Tibial artery (tissue), 4 donors: ENCODE results near the gene B4GALNT1.
A peak's percentile ranks its signal among the peaks of the same experiment; 100 is the strongest.

ENCODE experiments used
- DNase-seq, 2 donors: peaks; one replicate each; pipeline ENCODE4 v3.0.0-alpha.2; 2019
- H3K27ac ChIP-seq, 2 donors: fragments of 200-600 bp; sonication (generic) in 1 of 2; 1 replicate in 1 of 2; 2 replicates in 1 of 2; pipeline ENCODE4 v1.5.1; 2018 to 2019; ENCODE audit warnings: mild to moderate bottlenecking in 1 of 2
- H3K27me3 ChIP-seq, 2 donors: fragments of 200-600 bp; sonication (generic) in 1 of 2; one replicate each; pipeline versions ENCODE4 v1.5.1 to v1.6.0; 2016 to 2019
- H3K36me3 ChIP-seq, 3 donors: fragments of 200-600 bp; sonication (generic) in 2 of 3; one replicate each; pipeline ENCODE4 v1.5.1; 2016 to 2019; ENCODE audit warnings: mild to moderate bottlenecking in 2 of 3
- H3K4me1 ChIP-seq, 4 donors: fragments of 200-600 bp; sonication (generic) in 2 of 4; 1 replicate in 3 of 4; 2 replicates in 1 of 4; pipeline ENCODE4 v1.5.1; 2016 to 2019
- H3K4me3 ChIP-seq, 2 donors: fragments of 200-600 bp; sonication (generic) in 1 of 2; 1 replicate in 1 of 2; 2 replicates in 1 of 2; pipeline ENCODE4 v1.5.1; 2018 to 2019; ENCODE audit warnings: mild to moderate bottlenecking in 2 of 2
- H3K9me3 ChIP-seq, 3 donors: fragments of 200-600 bp; sonication (generic) in 1 of 3; one replicate each; pipeline ENCODE4 v1.5.1; 2016 to 2019
- intact Hi-C: fragments of 100-400 bp; cut with DNase I; formaldehyde crosslinking; loops from one replicate; pipeline ENCODE4 v1.15.0; 2023; ENCODE audit warnings: low total_unique reads
- TF ChIP-seq, protein P1 (sequence below), 2 experiments: fragments of 200-600 bp in 1 of 2; fragments of 450-650 bp in 1 of 2; IDR thresholded peaks; one replicate each; pipeline ENCODE4 v1.5.1; 2017 to 2019; ENCODE audit warnings: antibody characterized with exemption in 2 of 2, mild to moderate bottlenecking in 1 of 2, moderate library complexity in 1 of 2

The B4GALNT1 gene

DNA sequence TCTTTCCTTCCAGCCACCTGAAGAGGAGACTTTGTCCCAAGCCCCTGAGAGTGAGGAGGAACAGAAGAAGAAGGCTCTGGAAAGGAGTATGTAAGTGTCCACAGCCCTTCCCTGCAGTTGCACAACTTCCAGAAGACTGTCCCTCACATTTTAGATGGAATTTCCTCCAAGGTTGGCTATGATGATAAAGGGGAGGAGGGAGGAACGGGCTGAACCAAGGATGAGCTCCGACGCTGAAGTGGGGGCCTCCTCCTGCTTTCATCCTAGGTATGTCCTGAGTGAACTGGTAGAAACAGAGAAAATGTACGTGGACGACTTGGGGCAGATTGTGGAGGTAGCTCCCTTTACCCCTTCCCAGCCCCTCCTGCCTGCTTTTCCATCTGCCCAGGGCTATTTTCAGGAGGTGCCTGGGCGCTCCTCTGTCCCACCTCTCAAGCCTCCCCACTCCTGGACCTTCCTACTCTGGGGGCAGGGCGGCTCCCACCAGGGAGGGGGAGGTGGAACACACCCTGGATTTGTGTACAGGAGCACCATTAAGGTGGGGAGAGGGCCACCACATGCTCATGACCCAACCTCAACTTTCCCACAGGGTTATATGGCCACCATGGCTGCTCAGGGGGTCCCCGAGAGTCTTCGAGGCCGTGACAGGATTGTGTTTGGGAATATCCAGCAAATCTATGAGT is 19.4 kb downstream of the B4GALNT1 start:
- no peaks in the 10 kb centered on the region for H3K27me3 ChIP-seq
- peak in 1 of 2 donors; percentile 34 for DNase-seq
- H3K9me3 ChIP-seq = no peaks in the 10 kb centered on the region
- H3K4me1 ChIP-seq = peaks cover 0 to 59% (median 49%) of the 10 kb centered on the region in 4 donors
- H3K36me3 ChIP-seq = peaks cover 26 to 59% (median 36%) of the 10 kb centered on the region in 3 donors
- H3K4me3 ChIP-seq = no peak overlapping the region
- intact Hi-C loops = loop anchor here (10.0 kb wide), 1 partner anchor 89 kb away; the partner anchor contains the start of genes DDIT3 and MBD6
- H3K27ac ChIP-seq = peak overlapping the region; percentile 97 to 99
- TF ChIP-seq, protein P1, sequence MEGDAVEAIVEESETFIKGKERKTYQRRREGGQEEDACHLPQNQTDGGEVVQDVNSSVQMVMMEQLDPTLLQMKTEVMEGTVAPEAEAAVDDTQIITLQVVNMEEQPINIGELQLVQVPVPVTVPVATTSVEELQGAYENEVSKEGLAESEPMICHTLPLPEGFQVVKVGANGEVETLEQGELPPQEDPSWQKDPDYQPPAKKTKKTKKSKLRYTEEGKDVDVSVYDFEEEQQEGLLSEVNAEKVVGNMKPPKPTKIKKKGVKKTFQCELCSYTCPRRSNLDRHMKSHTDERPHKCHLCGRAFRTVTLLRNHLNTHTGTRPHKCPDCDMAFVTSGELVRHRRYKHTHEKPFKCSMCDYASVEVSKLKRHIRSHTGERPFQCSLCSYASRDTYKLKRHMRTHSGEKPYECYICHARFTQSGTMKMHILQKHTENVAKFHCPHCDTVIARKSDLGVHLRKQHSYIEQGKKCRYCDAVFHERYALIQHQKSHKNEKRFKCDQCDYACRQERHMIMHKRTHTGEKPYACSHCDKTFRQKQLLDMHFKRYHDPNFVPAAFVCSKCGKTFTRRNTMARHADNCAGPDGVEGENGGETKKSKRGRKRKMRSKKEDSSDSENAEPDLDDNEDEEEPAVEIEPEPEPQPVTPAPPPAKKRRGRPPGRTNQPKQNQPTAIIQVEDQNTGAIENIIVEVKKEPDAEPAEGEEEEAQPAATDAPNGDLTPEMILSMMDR (IDR thresholded peaks at IDR 0.05) = no peak

DNA sequence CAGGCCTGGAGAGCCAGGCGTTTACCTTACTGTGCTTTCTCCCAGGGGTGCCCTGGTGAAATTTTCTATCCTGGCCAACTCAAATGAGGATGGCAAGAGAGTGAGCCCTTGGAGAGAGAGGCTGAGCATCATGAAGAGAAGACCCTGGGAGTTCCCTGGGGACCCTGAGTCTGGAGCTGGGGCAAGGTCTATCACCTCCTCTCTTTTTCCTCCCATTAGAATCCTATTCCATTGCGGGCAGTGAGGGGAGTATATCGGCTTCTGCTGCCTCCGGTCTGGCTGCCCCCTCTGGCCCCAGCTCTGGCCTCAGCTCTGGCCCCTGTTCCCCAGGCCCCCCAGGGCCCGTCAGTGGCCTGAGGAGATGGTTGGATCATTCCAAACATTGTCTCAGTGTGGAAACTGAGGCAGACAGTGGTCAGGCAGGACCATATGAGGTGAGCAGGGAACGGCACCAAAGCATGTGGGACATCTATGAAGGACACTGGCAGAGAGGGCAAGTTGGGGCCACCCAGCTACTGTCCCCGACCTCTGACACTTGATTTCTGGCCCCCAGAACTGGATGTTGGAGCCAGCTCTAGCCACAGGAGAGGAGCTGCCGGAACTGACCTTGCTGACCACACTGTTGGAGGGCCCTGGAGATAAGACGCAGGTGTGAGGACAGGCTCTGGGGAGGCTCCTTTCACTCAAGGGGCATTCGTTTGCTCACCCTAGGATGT is 20.1 kb downstream of the B4GALNT1 start:
- peak in 1 of 2 donors; percentile 44 for DNase-seq
- Histone ChIP-seq H3K4me1 (peaks cover 0 to 59% (median 49%) of the 10 kb centered on the region in 4 donors), H3K9me3 (no peaks in the 10 kb centered on the region), H3K27me3 (no peaks in the 10 kb centered on the region), H3K27ac (peak overlapping the region; percentile 97 to 99), H3K36me3 (peaks cover 26 to 59% (median 36%) of the 10 kb centered on the region in 3 donors), H3K4me3 (peak overlapping the region; percentile 82 to 85)
- TF ChIP-seq, protein P1 (IDR thresholded peaks at IDR 0.05) = no peak
- intact Hi-C loops = loop anchor here (10.0 kb wide), 1 partner anchor 88 kb away; the partner anchor contains the start of genes DDIT3 and MBD6

DNA sequence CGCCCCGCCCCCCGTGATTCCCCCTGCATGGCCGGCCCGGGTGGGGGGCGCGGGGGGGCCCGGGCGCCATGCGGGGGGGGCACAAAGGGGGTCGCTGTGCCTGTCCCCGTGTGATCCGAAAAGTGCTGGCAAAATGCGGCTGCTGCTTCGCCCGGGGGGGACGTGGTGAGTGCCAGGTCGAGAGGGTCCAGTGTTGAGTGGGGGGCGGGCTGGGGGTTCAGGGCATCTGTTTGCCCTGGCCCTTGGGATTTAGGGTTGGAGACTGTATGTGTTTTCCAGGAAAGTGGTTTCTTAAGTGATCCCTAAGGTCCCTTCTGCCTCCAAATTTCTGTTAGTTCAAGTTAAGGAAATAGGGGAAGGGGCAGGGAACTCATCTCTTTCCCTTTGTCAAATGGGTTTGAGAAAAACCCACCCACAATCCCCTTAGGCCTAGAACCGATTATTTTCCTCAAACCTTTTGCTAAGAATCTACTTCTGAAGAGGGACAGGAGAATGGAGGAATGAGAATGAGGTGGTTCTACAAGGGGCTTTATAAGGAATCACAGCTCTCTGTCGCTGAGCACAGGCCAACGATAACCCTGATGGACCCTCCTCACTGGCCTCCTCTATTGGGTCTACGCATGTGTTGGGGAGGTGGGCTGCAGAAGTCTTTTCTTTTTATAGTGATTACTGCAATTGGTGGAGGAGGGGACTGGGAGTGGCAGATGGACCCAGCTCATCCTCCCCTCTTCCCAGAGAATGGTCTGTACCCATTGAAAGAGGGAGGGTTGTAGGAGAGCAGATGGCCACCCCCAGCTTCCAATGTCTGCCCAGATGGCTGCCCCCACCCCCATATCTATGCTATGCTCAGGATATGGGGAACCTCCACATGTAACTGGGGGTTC is 20.9 kb downstream of the B4GALNT1 start:
- H3K27me3 ChIP-seq = no peaks in the 10 kb centered on the region
- H3K27ac ChIP-seq = peak overlapping the region; percentile 97 to 99
- DNase-seq = peak in 1 of 2 donors; percentile 29
- H3K9me3 ChIP-seq = no peaks in the 10 kb centered on the region
- intact Hi-C loops = loop anchor here (10.0 kb wide), 1 partner anchor 87 kb away; the partner anchor contains the start of genes DDIT3 and MBD6
- peaks cover 0 to 61% (median 49%) of the 10 kb centered on the region in 4 donors for H3K4me1 ChIP-seq
- TF ChIP-seq, protein P1 (IDR thresholded peaks at IDR 0.05) = no peak
- peak overlapping the region; percentile 82 to 85 for H3K4me3 ChIP-seq
- peaks cover 26 to 59% (median 36%) of the 10 kb centered on the region in 3 donors for H3K36me3 ChIP-seq

DNA sequence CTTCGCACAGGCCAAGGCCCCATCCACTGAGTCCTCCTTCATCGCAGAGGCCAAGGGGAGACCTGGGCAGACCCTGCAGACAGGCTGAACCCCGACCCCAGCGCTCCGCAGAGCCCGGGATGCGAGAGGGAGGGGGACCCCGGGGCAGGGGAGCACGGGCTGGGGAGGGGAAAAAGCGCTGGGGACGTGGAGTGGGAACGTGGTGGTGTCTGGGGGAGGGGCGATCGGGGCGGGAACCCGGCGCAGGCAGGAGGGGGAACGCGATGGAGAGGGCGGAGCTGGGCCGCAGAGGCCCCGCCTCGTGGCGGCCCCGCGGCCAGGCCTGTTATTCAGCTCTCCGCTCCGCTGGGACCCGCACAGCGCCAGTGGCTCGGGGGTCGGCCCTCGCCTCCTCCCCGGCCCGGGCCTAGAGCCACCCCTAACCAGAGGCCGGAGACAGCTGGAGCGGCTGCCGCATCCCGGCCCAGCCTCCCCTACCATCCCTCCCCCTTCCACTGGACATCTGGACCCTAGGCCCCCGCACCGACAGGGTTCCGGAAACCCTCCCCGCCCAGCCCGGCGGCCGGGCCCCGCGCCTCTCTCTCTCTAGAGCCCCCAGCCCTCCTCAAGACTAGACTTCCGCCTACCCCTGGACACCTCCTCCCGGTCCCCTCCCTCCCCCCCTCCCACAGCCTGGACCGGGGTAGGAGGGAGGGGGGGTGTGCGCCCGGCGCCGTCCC is 21.7 kb downstream of the B4GALNT1 start, which contains the start of gene ARHGEF25:
Gene ARHGEF25, plus strand, starts transcription at position 328 of the 719 bp plus-strand sequence. CDS start 460 bp downstream, outside the sequence.
- Histone ChIP-seq H3K4me3 (peak within 1 kb of the TSS; percentile 82 to 85), H3K4me1 (peaks cover 0 to 63% (median 51%) of the 10 kb centered on the region in 4 donors), H3K27ac (peak within 1 kb of the TSS; percentile 97 to 99), H3K27me3 (no peaks in the 10 kb centered on the region), H3K36me3 (peaks cover 20 to 57% (median 31%) of the 10 kb centered on the region in 3 donors), H3K9me3 (no peaks in the 10 kb centered on the region)
- intact Hi-C loops = loop anchor here (10.0 kb wide), 1 partner anchor 86 kb away; the partner anchor contains the start of genes DDIT3 and MBD6
- TF ChIP-seq, protein P1 (IDR thresholded peaks at IDR 0.05) = no peak
- DNase-seq = peak; percentile 64 to 92
